Subcutaneous abdominal adipose tissue (tissue), 5 donors: ENCODE data around the gene SS18L1.

Source experiments
- H3K27ac ChIP-seq: one replicate; pipeline ENCODE4 v1.7.0; 2013; ENCODE audit warnings: low read depth, mild to moderate bottlenecking, inconsistent platforms, low read length, moderate library complexity
- H3K27me3 ChIP-seq, 5 donors: one replicate each; pipeline ENCODE4 v1.7.0; 2013; ENCODE audit warnings: low read length in 5 of 5, inconsistent platforms in 1 of 5; ENCODE audit not compliant: control insufficient read depth in 5 of 5, insufficient read depth in 4 of 5
- H3K36me3 ChIP-seq, 5 donors: one replicate each; pipeline ENCODE4 v1.7.0; 2013; ENCODE audit warnings: low read length in 5 of 5; ENCODE audit not compliant: control insufficient read depth in 5 of 5, insufficient read depth in 5 of 5
- H3K4me1 ChIP-seq, 5 donors: one replicate each; pipeline ENCODE4 v1.7.0; 2013; ENCODE audit warnings: low read length in 5 of 5, mild to moderate bottlenecking in 3 of 5, moderate library complexity in 1 of 5; ENCODE audit not compliant: control insufficient read depth in 5 of 5, insufficient read depth in 5 of 5
- H3K4me3 ChIP-seq, 5 donors: one replicate each; pipeline ENCODE4 v1.7.0; 2013; ENCODE audit warnings: low read length in 5 of 5, low read depth in 1 of 5
- H3K9ac ChIP-seq, 5 donors: one replicate each; pipeline ENCODE4 v1.7.0; 2013; ENCODE audit warnings: low read length in 5 of 5, mild to moderate bottlenecking in 4 of 5, moderate library complexity in 3 of 5
- H3K9me3 ChIP-seq, 5 donors: one replicate each; pipeline ENCODE4 v1.7.0; 2013; ENCODE audit warnings: low read length in 5 of 5; ENCODE audit not compliant: control insufficient read depth in 5 of 5
- donor health status: healthy.
- donor health status: healthy.
- donor health status: healthy.
- donor health status: healthy.
- donor health status: healthy.

Gene SS18L1

GRCh38 chr20:62143081-62143956 is at the start of gene SS18L1, which contains the start of gene PSMA7:
SS18L1 (plus strand) TSS chr20:62143769; CDS start chr20:62143821, 52 bp downstream.
PSMA7 (minus strand) TSS chr20:62143394; CDS start chr20:62143303, 91 bp downstream.
- Histone ChIP-seq H3K36me3 (peaks cover 4 to 29% (median 21%) of the 10 kb centered on the region in 5 donors), H3K4me1 (peaks cover 7 to 40% (median 35%) of the 10 kb centered on the region in 5 donors), H3K4me3 (peak within 1 kb of the TSS; percentile 75 to 82 (median 80)), H3K9ac (peak within 1 kb of the TSS; percentile 75 to 90 (median 85)), H3K27ac (peak within 1 kb of the TSS; percentile 90), H3K27me3 (no peaks in the 10 kb centered on the region), H3K9me3 (no peaks in the 10 kb centered on the region)

- Histone ChIP-seq H3K4me3 (no peak overlapping the region), H3K4me1 (no peaks in the 10 kb centered on the region), H3K27ac (no peak overlapping the region), H3K36me3 (no peaks in the 10 kb centered on the region), H3K9ac (no peak overlapping the region), H3K27me3 (peaks cover 5 to 23% (median 11%) of the 10 kb centered on the region in 5 donors), H3K9me3 (peaks cover 0 to 23% (median 21%) of the 10 kb centered on the region in 5 donors)
These were observed 46.9 kb upstream of the SS18L1 start for GRCh38 chr20:62096421-62097380.

- Histone ChIP-seq H3K27me3 (peaks cover 11 to 22% (median 12%) of the 10 kb centered on the region in 5 donors), H3K27ac (no peak overlapping the region), H3K9me3 (peaks cover 0 to 34% (median 28%) of the 10 kb centered on the region in 5 donors), H3K36me3 (no peaks in the 10 kb centered on the region), H3K9ac (no peak overlapping the region), H3K4me3 (no peak overlapping the region), H3K4me1 (no peaks in the 10 kb centered on the region)
These were observed 45.6 kb upstream of the SS18L1 start for GRCh38 chr20:62097881-62098407.

GRCh38 chr20:62101078-62101477 is 42.5 kb upstream of the SS18L1 start:
- H3K27me3 ChIP-seq = peaks cover 13 to 38% (median 20%) of the 10 kb centered on the region in 5 donors
- H3K36me3 ChIP-seq = no peaks in the 10 kb centered on the region
- H3K9me3 ChIP-seq = peaks cover 2 to 52% (median 42%) of the 10 kb centered on the region in 5 donors
- no peaks in the 10 kb centered on the region for H3K4me1 ChIP-seq
- H3K4me3 ChIP-seq = no peak overlapping the region
- H3K27ac ChIP-seq = no peak overlapping the region
- no peak overlapping the region for H3K9ac ChIP-seq

- peaks cover 7 to 77% (median 62%) of the 10 kb centered on the region in 5 donors for H3K9me3 ChIP-seq
These were observed 39.9 kb upstream of the SS18L1 start for GRCh38 chr20:62103508-62104233.

GRCh38 chr20:62104234-62104789 is 39.3 kb upstream of the SS18L1 start:
- H3K27ac ChIP-seq = no peak overlapping the region
- H3K9ac ChIP-seq = no peak overlapping the region
- peaks cover 9 to 29% (median 16%) of the 10 kb centered on the region in 5 donors for H3K27me3 ChIP-seq
- no peak overlapping the region for H3K4me3 ChIP-seq
- H3K9me3 ChIP-seq = peaks cover 12 to 80% (median 68%) of the 10 kb centered on the region in 5 donors
- no peaks in the 10 kb centered on the region for H3K36me3 ChIP-seq
- H3K4me1 ChIP-seq = no peaks in the 10 kb centered on the region

More at GRCh38 chr20:62103508-62104233, 39.9 kb upstream of the SS18L1 start:
- no peak overlapping the region for H3K9ac ChIP-seq
- H3K27ac ChIP-seq = no peak overlapping the region
- no peaks in the 10 kb centered on the region for H3K4me1 ChIP-seq
- H3K4me3 ChIP-seq = no peak overlapping the region
- no peaks in the 10 kb centered on the region for H3K36me3 ChIP-seq
- H3K27me3 ChIP-seq = peaks cover 9 to 29% (median 16%) of the 10 kb centered on the region in 5 donors

- H3K36me3 ChIP-seq = no peaks in the 10 kb centered on the region
- H3K9me3 ChIP-seq = peaks cover 13 to 80% (median 67%) of the 10 kb centered on the region in 5 donors
- no peaks in the 10 kb centered on the region for H3K4me1 ChIP-seq
- no peak overlapping the region for H3K4me3 ChIP-seq
- H3K27ac ChIP-seq = no peak overlapping the region
- peaks cover 9 to 28% (median 16%) of the 10 kb centered on the region in 5 donors for H3K27me3 ChIP-seq
- no peak overlapping the region for H3K9ac ChIP-seq
These were observed 38.7 kb upstream of the SS18L1 start for GRCh38 chr20:62104791-62105345.

GRCh38 chr20:62105592-62105991 is 38.0 kb upstream of the SS18L1 start:
- Histone ChIP-seq H3K4me3 (no peak overlapping the region), H3K36me3 (no peaks in the 10 kb centered on the region), H3K9ac (no peak overlapping the region), H3K27ac (no peak overlapping the region), H3K9me3 (peaks cover 13 to 80% (median 60%) of the 10 kb centered on the region in 5 donors), H3K27me3 (peaks cover 9 to 27% (median 16%) of the 10 kb centered on the region in 5 donors), H3K4me1 (no peaks in the 10 kb centered on the region)
